IMR-90 (cell line): ENCODE results near the gene TMEM37. TPM values are rescaled to one million over a fixed set of nuclear protein-coding genes. Genes with fewer than 3 reads are reported as not detected.

Source experiments
- ATAC-seq: fragments of 200-7000 bp; cut with Tn5 transposase; 2 replicates; pipeline ENCODE4 v1.9.1; 2020; ENCODE audit warnings: low read depth, mild to moderate bottlenecking, moderate library complexity
- BruUV-seq: library from RNA; stranded (reverse); fragments of 400-500 nt; replicated peaks from 2 replicates; lab custom pipeline; 2021; lab: Mats Ljungman, UMichigan
- CTCF ChIA-PET: fragments of 300-600 bp; formaldehyde crosslinking; extraction: SDS; loops from one replicate; lab custom pipeline; 2021; ENCODE audit warnings: antibody characterized with exemption; lab: Yijun Ruan, JAX
- POLR2A ChIA-PET: fragments of 300-600 bp; sonication (Branson Sonifier 250); formaldehyde crosslinking; loops from one replicate; lab custom pipeline; 2022; ENCODE audit warnings: antibody characterized with exemption; ENCODE audit not compliant: unreplicated experiment; lab: Charles Lee
- DNase-seq: peaks from one replicate; pipeline ENCODE4 v3.0.0; 2013
- H2AFZ ChIP-seq: replicated peaks from 2 replicates; pipeline ENCODE3; 2013; ENCODE audit warnings: low read length, mild to moderate bottlenecking; ENCODE audit not compliant: poor library complexity
- H2AK5ac ChIP-seq: 2 replicates; pipeline ENCODE4 v1.6.1; 2013; ENCODE audit warnings: low read depth, low read length, inconsistent platforms
- H2AK9ac ChIP-seq: replicated peaks from 2 replicates; pipeline ENCODE3; 2013; ENCODE audit warnings: mild to moderate bottlenecking, low read depth, low read length, moderate library complexity; ENCODE audit not compliant: poor library complexity
- H2BK120ac ChIP-seq: 2 replicates; pipeline ENCODE4 v1.6.1; 2013; ENCODE audit warnings: low read depth, low read length, inconsistent platforms
- H2BK15ac ChIP-seq: 3 replicates; pipeline ENCODE4 v1.6.1; 2013; ENCODE audit warnings: low read depth, low read length, inconsistent platforms
- H2BK20ac ChIP-seq: 2 replicates; pipeline ENCODE4 v1.6.1; 2013; ENCODE audit warnings: low read depth, mild to moderate bottlenecking, inconsistent platforms, low read length, moderate library complexity
- H2BK5ac ChIP-seq: 2 replicates; pipeline ENCODE4 v1.6.1; 2013; ENCODE audit warnings: mild to moderate bottlenecking, low read depth, low read length, inconsistent platforms; ENCODE audit not compliant: poor library complexity, severe bottlenecking
- H3K14ac ChIP-seq: replicated peaks from 2 replicates; pipeline ENCODE4 v1.6.1; 2013; ENCODE audit warnings: low read depth, low read length, inconsistent platforms
- H3K18ac ChIP-seq: 2 replicates; pipeline ENCODE4 v1.6.1; 2013; ENCODE audit warnings: low read depth, low read length, control low read depth
- H3K23ac ChIP-seq: 2 replicates; pipeline ENCODE4 v1.6.1; 2013; ENCODE audit warnings: low read depth, low read length, inconsistent platforms
- H3K27ac ChIP-seq: 2 replicates; pipeline ENCODE4 v1.5.1; 2013; ENCODE audit warnings: mild to moderate bottlenecking, control low read depth, low read length; ENCODE audit not compliant: insufficient read depth
- H3K27me3 ChIP-seq: 2 replicates; pipeline ENCODE4 v1.6.1; 2013; ENCODE audit warnings: low read length; ENCODE audit not compliant: control insufficient read depth, insufficient read depth
- H3K36me3 ChIP-seq: 2 replicates; pipeline ENCODE4 v1.6.1; 2013; ENCODE audit warnings: low read length, mixed read lengths; ENCODE audit not compliant: control insufficient read depth, insufficient read depth
- H3K4ac ChIP-seq: 2 replicates; pipeline ENCODE4 v1.6.1; 2013; ENCODE audit warnings: low read depth, low read length, inconsistent platforms
- H3K4me1 ChIP-seq: 2 replicates; pipeline ENCODE4 v1.6.1; 2013; ENCODE audit warnings: low read length, mixed read lengths; ENCODE audit not compliant: control insufficient read depth, insufficient read depth
- H3K4me2 ChIP-seq: 2 replicates; pipeline ENCODE4 v1.6.1; 2013; ENCODE audit warnings: low read depth, mild to moderate bottlenecking, control low read depth, low read length, moderate library complexity
- H3K4me3 ChIP-seq: 2 replicates; pipeline ENCODE4 v1.5.1; 2013; ENCODE audit warnings: low read depth, mild to moderate bottlenecking, control low read depth, low read length, moderate library complexity; ENCODE audit not compliant: insufficient read depth
- H3K56ac ChIP-seq: 2 replicates; pipeline ENCODE4 v1.6.1; 2013; ENCODE audit warnings: low read length, inconsistent platforms; ENCODE audit not compliant: insufficient read depth; ENCODE audit errors: extremely low read depth
- H3K79me1 ChIP-seq, 2 experiments: 2 replicates each; pipeline ENCODE4 v1.6.1; 2013; ENCODE audit warnings: low read length in 2 of 2, inconsistent platforms in 1 of 2, low read depth in 1 of 2
- H3K9ac ChIP-seq: 2 replicates; pipeline ENCODE4 v1.6.1; 2013; ENCODE audit warnings: low read depth, low read length, control low read depth
- H3K9me1 ChIP-seq: 2 replicates; pipeline ENCODE4 v1.6.1; 2013; ENCODE audit warnings: low read length, inconsistent platforms; ENCODE audit not compliant: insufficient read depth
- H3K9me3 ChIP-seq: 2 replicates; pipeline ENCODE4 v1.6.1; 2013; ENCODE audit warnings: low read length; ENCODE audit not compliant: control insufficient read depth, insufficient read depth
- H4K20me1 ChIP-seq: 2 replicates; pipeline ENCODE4 v1.6.1; 2013; ENCODE audit warnings: low read length, inconsistent platforms; ENCODE audit not compliant: insufficient read depth
- H4K5ac ChIP-seq: 2 replicates; pipeline ENCODE4 v1.6.1; 2013; ENCODE audit warnings: mild to moderate bottlenecking, low read depth, low read length, control low read depth
- H4K8ac ChIP-seq, 2 experiments: 2 replicates each; pipeline ENCODE4 v1.6.1; 2013; ENCODE audit warnings: low read depth in 2 of 2, low read length in 2 of 2, control low read depth in 1 of 2, inconsistent platforms in 1 of 2
- H4K91ac ChIP-seq: 2 replicates; pipeline ENCODE4 v1.6.1; 2013; ENCODE audit warnings: low read depth, low read length, inconsistent platforms; ENCODE audit not compliant: insufficient read depth
- BHLHE40 ChIP-seq: fragments of 150-350 bp; IDR thresholded peaks from 2 replicates; pipeline ENCODE4 v1.6.1; 2016; ENCODE audit warnings: mild to moderate bottlenecking, low read depth, low read length
- CEBPB ChIP-seq: IDR thresholded peaks from 2 replicates; pipeline ENCODE4 v1.6.1; 2012; ENCODE audit warnings: low read depth, low read length, improper control_type of control experiment
- FOS ChIP-seq: fragments of 150-350 bp; IDR thresholded peaks from 2 replicates; pipeline ENCODE4 v1.6.1; 2016; ENCODE audit warnings: low read depth, low read length
- MXI1 ChIP-seq: IDR thresholded peaks from 2 replicates; pipeline ENCODE4 v1.6.1; 2012; ENCODE audit warnings: low read depth, mild to moderate bottlenecking, low read length, moderate library complexity, borderline replicate concordance
- POLR2A ChIP-seq: IDR thresholded peaks from 2 replicates; pipeline ENCODE4 v1.6.1; 2012; ENCODE audit warnings: mild to moderate bottlenecking, low read depth, low read length
- RAD21 ChIP-seq: IDR thresholded peaks from 2 replicates; pipeline ENCODE4 v1.6.1; 2012; ENCODE audit warnings: low read length, improper control_type of control experiment
- RFX5 ChIP-seq: IDR thresholded peaks from 2 replicates; pipeline ENCODE4 v1.8.0; 2012; ENCODE audit warnings: low read depth, mild to moderate bottlenecking, low read length, moderate library complexity
- USF2 ChIP-seq: fragments of 150-350 bp; IDR thresholded peaks from 2 replicates; pipeline ENCODE4 v1.6.1; 2017; ENCODE audit warnings: mild to moderate bottlenecking, antibody characterized with exemption, low read length, low read depth
- WGBS, 2 experiments: methylation state at CpG; one replicate each; pipeline versions ENCODE4 v1.1.5 to v1.1.7; 2013; ENCODE audit warnings: missing lambda C conversion rate in 2 of 2; ENCODE audit not compliant: insufficient read length in 1 of 2; ENCODE audit errors: extremely low coverage in 2 of 2; 5-methylcytosine and 5-hydroxymethylcytosine counted together
- dilution Hi-C: fragments of 300-500 bp; cut with HindIII; formaldehyde crosslinking; loops from one replicate; pipeline ENCODE4 v1.14.3; 2018; ENCODE audit warnings: low sequenced_read_pairs; ENCODE audit not compliant: unreplicated experiment
- in situ Hi-C: fragments of 300-500 bp; cut with MboI; formaldehyde crosslinking; loops from 3 replicates; pipeline ENCODE4 v1.14.3; 2019; ENCODE audit warnings: low sequenced_read_pairs, inconsistent platforms, mixed read lengths
- intact Hi-C: fragments of 100-400 bp; cut with micrococcal nuclease; formaldehyde crosslinking; loops from 2 replicates; pipeline ENCODE4 v1.10.0; 2022
- polyA plus RNA-seq, 3 experiments: library from polyadenylated mRNA; depleted of rRNA; stranded (reverse); fragments of >200 nt; gene quantifications; 2 replicates each; pipeline ENCODE4 v1.2.3, GENCODE V29; 2012; ENCODE audit warnings: low replicate concordance in 1 of 3
- total RNA-seq: library from RNA; depleted of rRNA; stranded (reverse); fragments of >200 nt; gene quantifications from 2 replicates; pipeline ENCODE4 v1.2.3, GENCODE V29; 2012

Gene TMEM37
- total and polyA plus RNA-seq, 2 of the 4 experiments (the other 2 are of a cell fraction) = under 0.01 to 0.39 TPM

DNA sequence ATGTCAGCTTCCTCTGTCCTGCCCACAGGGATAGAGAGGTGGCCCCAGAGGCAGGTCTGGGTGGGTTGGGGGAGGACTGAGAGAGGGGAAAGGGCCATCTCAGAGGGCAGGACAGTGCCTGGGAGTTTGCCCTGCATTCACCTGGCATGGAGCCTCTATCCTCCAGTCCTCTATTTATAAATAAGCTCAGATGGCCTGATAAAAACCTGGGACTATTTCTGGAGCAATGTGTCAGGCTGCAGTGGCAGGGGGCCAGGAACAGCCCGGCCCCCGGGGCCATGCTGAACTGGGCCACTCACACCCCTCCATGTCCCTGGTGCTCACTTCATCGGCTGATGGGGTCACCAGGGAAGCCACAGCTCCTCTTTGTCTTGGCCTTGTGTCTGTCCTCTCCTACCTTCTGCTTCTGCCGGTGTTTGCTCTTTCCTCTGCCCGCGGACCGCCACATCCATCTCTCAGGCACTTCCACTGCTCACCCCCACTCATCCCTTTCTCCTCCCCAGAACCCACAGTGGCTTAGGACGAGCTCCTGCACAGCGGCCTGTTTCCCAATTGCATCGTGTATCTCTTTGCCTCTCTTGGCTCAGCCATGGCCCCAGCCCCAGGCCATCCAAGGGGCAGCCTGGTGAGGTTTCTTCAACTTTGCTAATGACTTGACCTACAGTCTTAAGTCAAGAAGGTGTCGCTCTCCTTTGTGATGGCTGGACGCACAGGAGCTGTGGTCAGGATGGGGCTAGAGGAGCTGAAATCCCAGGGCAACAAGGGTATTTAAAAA is 53.9 kb downstream of the TMEM37 start:
- Histone ChIP-seq H2AK5ac (no peak overlapping the region), H2BK5ac (no peak overlapping the region), H3K27me3 (peaks cover 27% of the 10 kb centered on the region), H3K56ac (no peak overlapping the region), H3K4me3 (no peak overlapping the region), H3K4me1 (no peaks in the 10 kb centered on the region), H3K79me1 (no peaks in the 10 kb centered on the region), H3K27ac (no peak overlapping the region), H2AK9ac (no peak overlapping the region), H3K9me3 (no peaks in the 10 kb centered on the region), H3K9ac (no peak overlapping the region), H3K36me3 (no peaks in the 10 kb centered on the region), H3K18ac (no peak overlapping the region), H4K8ac (no peak overlapping the region), H3K23ac (no peak overlapping the region), H3K4me2 (no peak overlapping the region), H3K4ac (no peak overlapping the region), H2AFZ (no peak overlapping the region), H4K91ac (no peak overlapping the region), H2BK120ac (no peak overlapping the region), H4K5ac (no peak overlapping the region), H3K14ac (no peak overlapping the region), H2BK15ac (no peak overlapping the region), H4K20me1 (no peaks in the 10 kb centered on the region), H3K9me1 (no peaks in the 10 kb centered on the region), H2BK20ac (no peak overlapping the region)
- in situ Hi-C loops (no loop called here), intact Hi-C loops (no loop called here), dilution Hi-C loops (no loop called here)
- TF ChIP-seq RAD21 (no peak), CEBPB (no peak), RFX5 (no peak), FOS (no peak), MXI1 (no peak), POLR2A (no peak), BHLHE40 (no peak), USF2 (no peak)
- DNase-seq (no peak), ATAC-seq (no peak)
- CTCF ChIA-PET = interaction anchor here (1.6 kb wide), 1 partner anchor 9 kb away, joined by 5 read pairs; no protein-coding TSS in a partner anchor
- 41% methylated on average over 5 of the region's 12 CpGs; no CpG with 5 or more reads in 1 of the 2 experiments for WGBS, 2 experiments
- POLR2A ChIA-PET = interaction anchor here (0.7 kb wide), 1 partner anchor 29 kb away, joined by 3 read pairs; no protein-coding TSS in a partner anchor
- BruUV-seq = no TSS peak
